ENCODE results near the gene SLIT1.

Gene SLIT1

GRCh38 chr10:97065128-97065527 is 120.6 kb downstream of the SLIT1 start:
- H3K27ac ChIP-seq (ENCODE audit: low read length): no peak overlapping the region
- no peak overlapping the region for H3K4me3 ChIP-seq (ENCODE audit: low read length)
- H3K9me3 ChIP-seq (ENCODE audit: insufficient read depth, low read depth, low read length): no peaks in the 10 kb centered on the region
- H3K4me1 ChIP-seq (ENCODE audit: insufficient read depth, low read length): no peaks in the 10 kb centered on the region
- H3K9ac ChIP-seq (ENCODE audit: low read depth, low read length): no peak overlapping the region
- H3K27me3 ChIP-seq (ENCODE audit: insufficient read depth, low read length): no peaks in the 10 kb centered on the region
- H3K36me3 ChIP-seq (ENCODE audit: insufficient read depth, low read depth, low read length): no peaks in the 10 kb centered on the region

GRCh38 chr10:97063983-97064837 is 121.5 kb downstream of the SLIT1 start:
- Histone ChIP-seq H3K36me3 (ENCODE audit: insufficient read depth, low read depth, low read length) (no peaks in the 10 kb centered on the region), H3K27me3 (ENCODE audit: insufficient read depth, low read length) (no peaks in the 10 kb centered on the region), H3K4me1 (ENCODE audit: insufficient read depth, low read length) (no peaks in the 10 kb centered on the region), H3K9me3 (ENCODE audit: insufficient read depth, low read depth, low read length) (no peaks in the 10 kb centered on the region), H3K4me3 (ENCODE audit: low read length) (no peak overlapping the region), H3K9ac (ENCODE audit: low read depth, low read length) (no peak overlapping the region), H3K27ac (ENCODE audit: low read length) (no peak overlapping the region)

GRCh38 chr10:97063271-97063982 is 122.3 kb downstream of the SLIT1 start:
- Histone ChIP-seq H3K36me3 (ENCODE audit: insufficient read depth, low read depth, low read length) (no peaks in the 10 kb centered on the region), H3K9me3 (ENCODE audit: insufficient read depth, low read depth, low read length) (no peaks in the 10 kb centered on the region), H3K4me3 (ENCODE audit: low read length) (no peak overlapping the region), H3K27ac (ENCODE audit: low read length) (no peak overlapping the region), H3K9ac (ENCODE audit: low read depth, low read length) (no peak overlapping the region), H3K4me1 (ENCODE audit: insufficient read depth, low read length) (no peaks in the 10 kb centered on the region), H3K27me3 (ENCODE audit: insufficient read depth, low read length) (no peaks in the 10 kb centered on the region)

- Histone ChIP-seq H3K9me3 (ENCODE audit: insufficient read depth, low read depth, low read length) (no peaks in the 10 kb centered on the region), H3K4me3 (ENCODE audit: low read length) (no peak overlapping the region), H3K27ac (ENCODE audit: low read length) (no peak overlapping the region), H3K27me3 (ENCODE audit: insufficient read depth, low read length) (no peaks in the 10 kb centered on the region), H3K9ac (ENCODE audit: low read depth, low read length) (no peak overlapping the region), H3K36me3 (ENCODE audit: insufficient read depth, low read depth, low read length) (no peaks in the 10 kb centered on the region), H3K4me1 (ENCODE audit: insufficient read depth, low read length) (no peaks in the 10 kb centered on the region)
Measured at GRCh38 chr10:97062456-97062855, 123.3 kb downstream of the SLIT1 start.

GRCh38 chr10:97062046-97062445 is 123.7 kb downstream of the SLIT1 start:
- Histone ChIP-seq H3K4me3 (ENCODE audit: low read length) (no peak overlapping the region), H3K27ac (ENCODE audit: low read length) (no peak overlapping the region), H3K9me3 (ENCODE audit: insufficient read depth, low read depth, low read length) (no peaks in the 10 kb centered on the region), H3K27me3 (ENCODE audit: insufficient read depth, low read length) (no peaks in the 10 kb centered on the region), H3K36me3 (ENCODE audit: insufficient read depth, low read depth, low read length) (no peaks in the 10 kb centered on the region), H3K4me1 (ENCODE audit: insufficient read depth, low read length) (no peaks in the 10 kb centered on the region), H3K9ac (ENCODE audit: low read depth, low read length) (no peak overlapping the region)

GRCh38 chr10:97061423-97061822 is 124.3 kb downstream of the SLIT1 start:
- no peak overlapping the region for H3K4me3 ChIP-seq (ENCODE audit: low read length)
- H3K27ac ChIP-seq (ENCODE audit: low read length): no peak overlapping the region
- no peaks in the 10 kb centered on the region for H3K27me3 ChIP-seq (ENCODE audit: insufficient read depth, low read length)
- no peaks in the 10 kb centered on the region for H3K9me3 ChIP-seq (ENCODE audit: insufficient read depth, low read depth, low read length)
- no peak overlapping the region for H3K9ac ChIP-seq (ENCODE audit: low read depth, low read length)
- no peaks in the 10 kb centered on the region for H3K36me3 ChIP-seq (ENCODE audit: insufficient read depth, low read depth, low read length)
- H3K4me1 ChIP-seq (ENCODE audit: insufficient read depth, low read length): no peaks in the 10 kb centered on the region

- Histone ChIP-seq H3K4me1 (ENCODE audit: insufficient read depth, low read length) (no peaks in the 10 kb centered on the region), H3K4me3 (ENCODE audit: low read length) (no peak overlapping the region), H3K27me3 (ENCODE audit: insufficient read depth, low read length) (no peaks in the 10 kb centered on the region), H3K36me3 (ENCODE audit: insufficient read depth, low read depth, low read length) (no peaks in the 10 kb centered on the region), H3K9me3 (ENCODE audit: insufficient read depth, low read depth, low read length) (no peaks in the 10 kb centered on the region), H3K9ac (ENCODE audit: low read depth, low read length) (no peak overlapping the region), H3K27ac (ENCODE audit: low read length) (no peak overlapping the region)
Measured at GRCh38 chr10:97060441-97061084, 125.2 kb downstream of the SLIT1 start.

- Histone ChIP-seq H3K27me3 (ENCODE audit: insufficient read depth, low read length) (no peaks in the 10 kb centered on the region), H3K4me3 (ENCODE audit: low read length) (no peak overlapping the region)
Measured at GRCh38 chr10:97059872-97060205, 125.9 kb downstream of the SLIT1 start.

GRCh38 chr10:97059006-97059871 is 126.5 kb downstream of the SLIT1 start:
- H3K36me3 ChIP-seq (ENCODE audit: insufficient read depth, low read depth, low read length): no peaks in the 10 kb centered on the region
- H3K27ac ChIP-seq (ENCODE audit: low read length): no peak overlapping the region
- no peak overlapping the region for H3K4me3 ChIP-seq (ENCODE audit: low read length)
- no peaks in the 10 kb centered on the region for H3K27me3 ChIP-seq (ENCODE audit: insufficient read depth, low read length)
- no peak overlapping the region for H3K9ac ChIP-seq (ENCODE audit: low read depth, low read length)
- no peaks in the 10 kb centered on the region for H3K9me3 ChIP-seq (ENCODE audit: insufficient read depth, low read depth, low read length)
- H3K4me1 ChIP-seq (ENCODE audit: insufficient read depth, low read length): no peaks in the 10 kb centered on the region

More at GRCh38 chr10:97059872-97060205, 125.9 kb downstream of the SLIT1 start:
- Histone ChIP-seq H3K9me3 (ENCODE audit: insufficient read depth, low read depth, low read length) (no peaks in the 10 kb centered on the region), H3K36me3 (ENCODE audit: insufficient read depth, low read depth, low read length) (no peaks in the 10 kb centered on the region), H3K4me1 (ENCODE audit: insufficient read depth, low read length) (no peaks in the 10 kb centered on the region), H3K9ac (ENCODE audit: low read depth, low read length) (no peak overlapping the region), H3K27ac (ENCODE audit: low read length) (no peak overlapping the region)

GRCh38 chr10:97058521-97058920 is 127.2 kb downstream of the SLIT1 start:
- Histone ChIP-seq H3K9me3 (ENCODE audit: insufficient read depth, low read depth, low read length) (no peaks in the 10 kb centered on the region; the same call in 1 of the 2 replicates), H3K36me3 (ENCODE audit: insufficient read depth, low read depth, low read length) (no peaks in the 10 kb centered on the region), H3K4me3 (ENCODE audit: low read length) (no peak overlapping the region), H3K4me1 (ENCODE audit: insufficient read depth, low read length) (no peaks in the 10 kb centered on the region), H3K27ac (ENCODE audit: low read length) (no peak overlapping the region), H3K9ac (ENCODE audit: low read depth, low read length) (no peak overlapping the region), H3K27me3 (ENCODE audit: insufficient read depth, low read length) (no peaks in the 10 kb centered on the region)

GRCh38 chr10:97057491-97058235 is 128.1 kb downstream of the SLIT1 start:
- Histone ChIP-seq H3K27me3 (ENCODE audit: insufficient read depth, low read length) (no peaks in the 10 kb centered on the region), H3K9ac (ENCODE audit: low read depth, low read length) (no peak overlapping the region), H3K4me1 (ENCODE audit: insufficient read depth, low read length) (no peaks in the 10 kb centered on the region), H3K27ac (ENCODE audit: low read length) (no peak overlapping the region), H3K36me3 (ENCODE audit: insufficient read depth, low read depth, low read length) (no peaks in the 10 kb centered on the region), H3K9me3 (ENCODE audit: insufficient read depth, low read depth, low read length) (no peaks in the 10 kb centered on the region; the same call in 1 of the 2 replicates), H3K4me3 (ENCODE audit: low read length) (no peak overlapping the region)
